Measurements from ENCODE around the gene TIGD1. TPM values are rescaled to one million over a fixed set of nuclear protein-coding genes. Genes with fewer than 3 reads are reported as not detected.

The TIGD1 gene
- total RNA-seq, 1 donor from 2014 or later, result 11.2 TPM

GRCh38 chr2:232544674-232545073 is 5.7 kb downstream of the TIGD1 start:
- no peak overlapping the region for H3K4me3 Mint-ChIP-seq
- TF ChIP-seq, protein P1, sequence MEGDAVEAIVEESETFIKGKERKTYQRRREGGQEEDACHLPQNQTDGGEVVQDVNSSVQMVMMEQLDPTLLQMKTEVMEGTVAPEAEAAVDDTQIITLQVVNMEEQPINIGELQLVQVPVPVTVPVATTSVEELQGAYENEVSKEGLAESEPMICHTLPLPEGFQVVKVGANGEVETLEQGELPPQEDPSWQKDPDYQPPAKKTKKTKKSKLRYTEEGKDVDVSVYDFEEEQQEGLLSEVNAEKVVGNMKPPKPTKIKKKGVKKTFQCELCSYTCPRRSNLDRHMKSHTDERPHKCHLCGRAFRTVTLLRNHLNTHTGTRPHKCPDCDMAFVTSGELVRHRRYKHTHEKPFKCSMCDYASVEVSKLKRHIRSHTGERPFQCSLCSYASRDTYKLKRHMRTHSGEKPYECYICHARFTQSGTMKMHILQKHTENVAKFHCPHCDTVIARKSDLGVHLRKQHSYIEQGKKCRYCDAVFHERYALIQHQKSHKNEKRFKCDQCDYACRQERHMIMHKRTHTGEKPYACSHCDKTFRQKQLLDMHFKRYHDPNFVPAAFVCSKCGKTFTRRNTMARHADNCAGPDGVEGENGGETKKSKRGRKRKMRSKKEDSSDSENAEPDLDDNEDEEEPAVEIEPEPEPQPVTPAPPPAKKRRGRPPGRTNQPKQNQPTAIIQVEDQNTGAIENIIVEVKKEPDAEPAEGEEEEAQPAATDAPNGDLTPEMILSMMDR (IDR thresholded peaks at IDR 0.05; ENCODE audit: unreplicated experiment), result no peak
- no peaks in the 10 kb centered on the region for H3K27me3 Mint-ChIP-seq (ENCODE audit: low read depth)
- H3K36me3 Mint-ChIP-seq, result peaks cover 41% of the 10 kb centered on the region
- DNase-seq (ENCODE audit: low spot score in 2 of 2, unreplicated experiment in 2 of 2), result no peak
- peaks cover 21% of the 10 kb centered on the region for H3K9me3 Mint-ChIP-seq
- H3K27ac Mint-ChIP-seq, result no peak overlapping the region
- peaks cover 4% of the 10 kb centered on the region for H3K4me1 Mint-ChIP-seq

GRCh38 chr2:232543928-232544631 is 6.3 kb downstream of the TIGD1 start:
- Mint-ChIP-seq H3K4me1 (peaks cover 6% of the 10 kb centered on the region), H3K27me3 (ENCODE audit: low read depth) (no peaks in the 10 kb centered on the region), H3K4me3 (no peak overlapping the region), H3K27ac (no peak overlapping the region), H3K36me3 (peaks cover 38% of the 10 kb centered on the region), H3K9me3 (peaks cover 16% of the 10 kb centered on the region)
- DNase-seq (ENCODE audit: low spot score in 2 of 2, unreplicated experiment in 2 of 2), result no peak
- TF ChIP-seq, protein P1 (IDR thresholded peaks at IDR 0.05; ENCODE audit: unreplicated experiment), result no peak

DNA sequence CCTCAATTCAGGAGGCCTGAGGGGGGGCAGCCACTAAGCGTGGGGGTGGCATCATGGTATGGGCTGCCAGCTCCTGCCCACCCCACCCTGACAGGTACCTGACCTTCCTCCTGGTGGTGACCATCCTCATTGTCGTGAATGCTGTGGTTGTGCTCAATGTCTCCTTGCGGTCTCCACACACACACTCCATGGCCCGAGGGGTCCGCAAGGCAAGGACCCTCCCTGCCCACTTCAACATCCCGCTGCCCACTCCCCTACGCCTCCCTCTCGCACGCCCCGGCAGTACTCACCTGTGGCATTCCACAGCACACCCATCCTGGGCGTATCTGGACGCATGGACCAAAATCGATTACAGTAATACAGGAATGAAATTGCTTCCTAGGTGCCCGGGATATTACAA is 6.9 kb downstream of the TIGD1 start:
- no peaks in the 10 kb centered on the region for H3K27me3 Mint-ChIP-seq (ENCODE audit: low read depth)
- H3K27ac Mint-ChIP-seq, result no peak overlapping the region
- TF ChIP-seq, protein P1 (IDR thresholded peaks at IDR 0.05; ENCODE audit: unreplicated experiment), result no peak
- no peak overlapping the region for H3K4me3 Mint-ChIP-seq
- H3K36me3 Mint-ChIP-seq, result peaks cover 32% of the 10 kb centered on the region
- peaks cover 10% of the 10 kb centered on the region for H3K9me3 Mint-ChIP-seq
- no peak for DNase-seq (ENCODE audit: low spot score in 2 of 2, unreplicated experiment in 2 of 2)
- peaks cover 9% of the 10 kb centered on the region for H3K4me1 Mint-ChIP-seq

DNA sequence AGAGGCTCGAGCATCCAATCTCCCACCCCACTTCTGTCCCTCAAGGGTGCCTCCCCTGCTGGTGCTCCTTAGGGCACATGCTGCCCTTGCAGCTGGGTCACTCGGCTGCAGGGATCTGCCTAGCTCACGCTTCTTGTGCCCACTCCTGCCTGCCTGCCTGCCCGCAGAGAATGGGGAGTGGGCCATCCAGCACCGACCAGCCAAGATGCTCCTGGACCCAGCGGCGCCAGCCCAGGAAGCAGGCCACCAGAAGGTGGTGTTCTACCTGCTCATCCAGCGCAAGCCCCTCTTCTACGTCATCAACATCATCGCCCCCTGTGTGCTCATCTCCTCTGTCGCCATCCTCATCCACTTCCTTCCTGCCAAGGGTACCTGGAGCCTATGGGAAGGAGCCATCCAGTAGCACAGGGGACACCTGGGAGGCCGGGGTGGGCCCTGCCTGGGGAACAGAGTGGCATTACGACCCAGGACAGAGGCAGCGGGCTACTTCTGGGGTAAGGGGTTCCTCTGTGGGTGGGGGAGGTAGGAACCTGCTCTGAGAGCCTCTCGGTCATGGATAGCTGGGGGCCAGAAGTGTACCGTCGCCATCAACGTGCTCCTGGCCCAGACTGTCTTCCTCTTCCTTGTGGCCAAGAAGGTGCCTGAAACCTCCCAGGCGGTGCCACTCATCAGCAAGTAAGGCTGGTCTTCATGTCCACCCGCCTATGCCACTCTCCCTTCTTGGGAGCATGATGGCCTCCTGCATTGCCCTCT is 7.5 kb downstream of the TIGD1 start:
- Mint-ChIP-seq H3K27ac (no peak overlapping the region), H3K9me3 (peaks cover 4% of the 10 kb centered on the region), H3K27me3 (ENCODE audit: low read depth) (no peaks in the 10 kb centered on the region), H3K4me1 (peaks cover 12% of the 10 kb centered on the region), H3K36me3 (peaks cover 26% of the 10 kb centered on the region), H3K4me3 (no peak overlapping the region)
- DNase-seq (ENCODE audit: low spot score in 2 of 2, unreplicated experiment in 2 of 2), result no peak
- TF ChIP-seq, protein P1 (IDR thresholded peaks at IDR 0.05; ENCODE audit: unreplicated experiment), result no peak

DNA sequence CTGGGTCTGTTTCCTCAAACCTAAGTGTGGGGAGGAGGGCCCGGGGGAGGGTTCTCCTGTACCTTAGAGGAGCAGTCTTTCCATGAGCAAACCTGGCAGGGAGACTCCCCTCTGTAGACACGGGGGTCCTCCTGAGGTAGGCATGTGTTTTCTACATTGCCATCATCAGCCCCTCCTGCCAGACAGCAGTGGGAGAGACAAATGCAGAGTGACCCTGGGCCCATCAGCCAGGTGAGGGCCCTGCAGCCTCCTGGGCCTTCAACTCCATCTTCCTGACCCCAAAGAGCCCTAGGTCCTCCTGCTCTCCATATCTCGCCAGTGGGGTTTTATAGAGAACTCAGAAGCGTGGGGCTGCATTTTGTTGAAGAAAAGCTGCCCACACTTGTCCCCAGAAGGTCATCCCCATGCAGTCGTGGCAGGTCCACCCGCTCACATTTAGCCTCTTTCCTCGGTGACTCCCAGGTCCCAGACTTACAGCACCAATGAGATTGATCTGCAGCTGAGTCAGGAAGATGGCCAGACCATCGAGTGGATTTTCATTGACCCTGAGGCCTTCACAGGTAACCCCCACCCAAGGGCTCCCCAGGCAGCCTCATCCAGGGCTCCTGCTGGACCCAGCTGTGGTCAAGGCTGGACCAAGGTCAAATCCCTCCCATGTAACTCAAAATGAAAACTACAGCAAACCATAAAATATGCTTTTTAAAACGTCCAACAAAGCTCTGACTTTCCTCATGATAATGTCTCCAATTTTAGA is 8.2 kb downstream of the TIGD1 start:
- Mint-ChIP-seq H3K4me3 (no peak overlapping the region), H3K27ac (no peak overlapping the region)
- DNase-seq (ENCODE audit: low spot score in 2 of 2, unreplicated experiment in 2 of 2), result no peak

More for the DNA sequence above, 8.2 kb downstream of the TIGD1 start:
- peaks cover 12% of the 10 kb centered on the region for H3K4me1 Mint-ChIP-seq
- peaks cover 20% of the 10 kb centered on the region for H3K36me3 Mint-ChIP-seq
- peaks cover 3% of the 10 kb centered on the region for H3K9me3 Mint-ChIP-seq
- H3K27me3 Mint-ChIP-seq (ENCODE audit: low read depth), result no peaks in the 10 kb centered on the region
- TF ChIP-seq, protein P1 (IDR thresholded peaks at IDR 0.05; ENCODE audit: unreplicated experiment), result no peak
